Central memory CD8-positive, alpha-beta T cell (primary cell): ENCODE results near the gene SPCS3.

ENCODE experiments used
- ATAC-seq: fragments of 150-1000 bp; cut with Tn5 transposase; replicated peaks from 2 replicates; pipeline ENCODE4 v1.10.0; 2022; ENCODE audit warnings: mild to moderate bottlenecking, moderate FRiP score, moderate number of reproducible peaks; ENCODE audit not compliant: poor library complexity, severe bottlenecking; ENCODE audit errors: extremely low read depth
- DNase-seq, 2 donors: peaks; one replicate each; pipeline ENCODE4 v3.0.0; 2021; ENCODE audit warnings: low spot score in 2 of 2
- H3K27ac Mint-ChIP-seq: one replicate; pipeline ENCODE4 v1.8.0; 2022; ENCODE audit warnings: low read depth, mild to moderate bottlenecking, moderate library complexity, mixed read lengths
- H3K27me3 Mint-ChIP-seq: one replicate; pipeline ENCODE4 v1.8.0; 2022; ENCODE audit warnings: mixed read lengths
- H3K36me3 Mint-ChIP-seq: one replicate; pipeline ENCODE4 v1.8.0; 2022; ENCODE audit warnings: mild to moderate bottlenecking, moderate library complexity, mixed read lengths; ENCODE audit not compliant: insufficient read depth
- H3K4me1 Mint-ChIP-seq: one replicate; pipeline ENCODE4 v1.8.0; 2022; ENCODE audit warnings: mixed read lengths
- H3K4me3 Mint-ChIP-seq: one replicate; pipeline ENCODE4 v1.8.0; 2022; ENCODE audit warnings: mild to moderate bottlenecking, moderate library complexity, mixed read lengths
- H3K9me3 Mint-ChIP-seq: one replicate; pipeline ENCODE4 v1.8.0; 2022; ENCODE audit warnings: mixed read lengths

The SPCS3 gene

GRCh38 chr4:176363072-176363471 lies 43.3 kb downstream of the SPCS3 start:
- H3K4me1 Mint-ChIP-seq = no peaks in the 10 kb centered on the region

GRCh38 chr4:176367771-176368465 lies 48.2 kb downstream of the SPCS3 start:
- no peak for ATAC-seq
- H3K4me3 Mint-ChIP-seq = no peak overlapping the region
- H3K27ac Mint-ChIP-seq = no peak overlapping the region
- no peaks in the 10 kb centered on the region for H3K4me1 Mint-ChIP-seq
- H3K9me3 Mint-ChIP-seq = no peaks in the 10 kb centered on the region
- peaks cover 35% of the 10 kb centered on the region for H3K27me3 Mint-ChIP-seq
- DNase-seq = no peak
- H3K36me3 Mint-ChIP-seq = no peaks in the 10 kb centered on the region

More at GRCh38 chr4:176363072-176363471, 43.3 kb downstream of the SPCS3 start:
- ATAC-seq (no peak), DNase-seq (no peak)
- H3K27ac Mint-ChIP-seq = no peak overlapping the region
- H3K9me3 Mint-ChIP-seq = no peaks in the 10 kb centered on the region
- H3K27me3 Mint-ChIP-seq = peaks cover 33% of the 10 kb centered on the region
- H3K4me3 Mint-ChIP-seq = no peak overlapping the region
- H3K36me3 Mint-ChIP-seq = no peaks in the 10 kb centered on the region

GRCh38 chr4:176376032-176376614 lies 56.4 kb downstream of the SPCS3 start:
- Mint-ChIP-seq H3K4me3 (no peak overlapping the region), H3K4me1 (no peaks in the 10 kb centered on the region), H3K27me3 (peaks cover 16% of the 10 kb centered on the region), H3K9me3 (no peaks in the 10 kb centered on the region), H3K36me3 (no peaks in the 10 kb centered on the region), H3K27ac (no peak overlapping the region)
- ATAC-seq = no peak
- DNase-seq = no peak

GRCh38 chr4:176377780-176378179 lies 58.0 kb downstream of the SPCS3 start:
- no peaks in the 10 kb centered on the region for H3K4me1 Mint-ChIP-seq
- H3K27me3 Mint-ChIP-seq = peaks cover 16% of the 10 kb centered on the region
- H3K36me3 Mint-ChIP-seq = no peaks in the 10 kb centered on the region
- no peak overlapping the region for H3K27ac Mint-ChIP-seq
- DNase-seq (no peak), ATAC-seq (no peak)
- no peak overlapping the region for H3K4me3 Mint-ChIP-seq
- H3K9me3 Mint-ChIP-seq = no peaks in the 10 kb centered on the region

GRCh38 chr4:176380352-176381157 lies 60.8 kb downstream of the SPCS3 start:
- H3K27ac Mint-ChIP-seq = no peak overlapping the region
- no peak for ATAC-seq

More at GRCh38 chr4:176380352-176381157, 60.8 kb downstream of the SPCS3 start:
- no peaks in the 10 kb centered on the region for H3K36me3 Mint-ChIP-seq
- H3K4me1 Mint-ChIP-seq = no peaks in the 10 kb centered on the region
- DNase-seq = no peak
- H3K9me3 Mint-ChIP-seq = no peaks in the 10 kb centered on the region
- no peaks in the 10 kb centered on the region for H3K27me3 Mint-ChIP-seq
- no peak overlapping the region for H3K4me3 Mint-ChIP-seq
